ENCODE results near the gene SCAF1. TPM values are rescaled to one million over a fixed set of nuclear protein-coding genes. Genes with fewer than 3 reads are reported as not detected.

Gene SCAF1
- total RNA-seq, 2 experiments from 2014 or later = 43.3 to 64.0 TPM

GRCh38 chr19:49701271-49701786 is 59.3 kb downstream of the SCAF1 start:
- H3K27me3 Mint-ChIP-seq = peaks cover 5% of the 10 kb centered on the region
- no peaks in the 10 kb centered on the region for H3K36me3 Mint-ChIP-seq (ENCODE audit: low read depth)
- DNase-seq (no peak), ATAC-seq (peak; percentile 47)
- CTCF ChIA-PET = no interaction called here
- H3K27ac Mint-ChIP-seq = no peak overlapping the region
- intact Hi-C loops (cut with DNase I, micrococcal nuclease) = no loop called here
- H3K4me3 Mint-ChIP-seq = no peak overlapping the region
- H3K4me1 Mint-ChIP-seq = no peaks in the 10 kb centered on the region
- POLR2A ChIA-PET = no interaction called here
- H3K9me3 Mint-ChIP-seq (ENCODE audit: low read depth) = no peaks in the 10 kb centered on the region

- Mint-ChIP-seq H3K36me3 (ENCODE audit: low read depth) (no peaks in the 10 kb centered on the region), H3K4me1 (no peaks in the 10 kb centered on the region), H3K27ac (no peak overlapping the region), H3K4me3 (no peak overlapping the region), H3K27me3 (peaks cover 5% of the 10 kb centered on the region), H3K9me3 (ENCODE audit: low read depth) (no peaks in the 10 kb centered on the region)
- CTCF ChIA-PET = no interaction called here
- no peak for ATAC-seq
- intact Hi-C loops (cut with DNase I, micrococcal nuclease) = no loop called here
- no peak for DNase-seq
- POLR2A ChIA-PET = no interaction called here
These were observed 63.1 kb downstream of the SCAF1 start for GRCh38 chr19:49704888-49705642.

- peaks cover 3% of the 10 kb centered on the region for H3K27me3 Mint-ChIP-seq
- CTCF ChIA-PET = no interaction called here
- H3K27ac Mint-ChIP-seq = no peak overlapping the region
- POLR2A ChIA-PET = no interaction called here
- intact Hi-C loops (cut with DNase I, micrococcal nuclease) = no loop called here
- H3K4me1 Mint-ChIP-seq = no peaks in the 10 kb centered on the region
- ATAC-seq = no peak
- DNase-seq = no peak
- no peaks in the 10 kb centered on the region for H3K9me3 Mint-ChIP-seq (ENCODE audit: low read depth)
- H3K36me3 Mint-ChIP-seq (ENCODE audit: low read depth) = no peaks in the 10 kb centered on the region
- H3K4me3 Mint-ChIP-seq = no peak overlapping the region
These were observed 63.9 kb downstream of the SCAF1 start for GRCh38 chr19:49705919-49706318.

Small RNA genes lying within 50 kb of the gene (microRNA-seq; reads per million reads assigned to microRNA genes)
- gene MIR5088 (ENCODE audit: borderline replicate concordance) = 1.1 reads per million

Other genes with a start within 250 kb of the SCAF1 start
- gene PTH2, start 218.8 kb upstream of the SCAF1 start, total RNA-seq = not detected
- not detected for gene GFY, start 216.8 kb upstream of the SCAF1 start, total RNA-seq
- gene SLC17A7, start 200.7 kb upstream of the SCAF1 start, total RNA-seq = under 1 TPM; 0.07 to 0.14 TPM
- gene PIH1D1, start 190.4 kb upstream of the SCAF1 start, total RNA-seq = 100 to 1,000 TPM; 117 to 138 TPM
- 10 to 100 TPM; 26.8 to 33.3 TPM for gene ALDH16A1, start 189.0 kb upstream of the SCAF1 start, total RNA-seq
- gene FLT3LG, start 168.0 kb upstream of the SCAF1 start, total RNA-seq = 10 to 100 TPM; 38.6 to 43.2 TPM
- 1,000 to 10,000 TPM; 3,861 to 3,967 TPM for gene RPL13A, start 154.6 kb upstream of the SCAF1 start, total RNA-seq
- gene RPS11, start 145.8 kb upstream of the SCAF1 start, total RNA-seq = 1,000 to 10,000 TPM; 2,778 to 3,370 TPM
- gene FCGRT, start 129.5 kb upstream of the SCAF1 start, total RNA-seq = 10 to 100 TPM; 16.3 to 18.1 TPM
- 10 to 100 TPM; 10.9 to 13.5 TPM for gene RCN3, start 114.2 kb upstream of the SCAF1 start, total RNA-seq
- 10 to 100 TPM; 71.4 to 73.1 TPM for gene NOSIP, start 61.7 kb upstream of the SCAF1 start, total RNA-seq
- gene PRRG2, start 60.9 kb upstream of the SCAF1 start, total RNA-seq = 1 to 10 TPM in 1 of 2 experiments, under 1 TPM in 1; 0.81 to 1.6 TPM
- 10 to 100 TPM; 21.0 to 22.7 TPM for gene PRR12, start 51.0 kb upstream of the SCAF1 start, total RNA-seq
- gene RRAS, start 2.1 kb upstream of the SCAF1 start, total RNA-seq = 10 to 100 TPM in 1 of 2 experiments, 1 to 10 TPM in 1; 9.7 to 11.7 TPM
- gene IRF3, start 23.6 kb downstream of the SCAF1 start, total RNA-seq = 100 to 1,000 TPM; 123 to 125 TPM
- gene BCL2L12, start 23.7 kb downstream of the SCAF1 start, total RNA-seq = 10 to 100 TPM; 79.6 to 93.8 TPM
- 100 to 1,000 TPM; 384 to 448 TPM for gene PRMT1, start 35.1 kb downstream of the SCAF1 start, total RNA-seq
- gene ADM5, start 47.4 kb downstream of the SCAF1 start, total RNA-seq = 1 to 10 TPM; 4.1 to 4.4 TPM
- gene CPT1C, start 48.9 kb downstream of the SCAF1 start, total RNA-seq = 1 to 10 TPM; 1.1 to 1.6 TPM
- 1 to 10 TPM; 1.9 to 2.1 TPM for gene TSKS, start 121.1 kb downstream of the SCAF1 start, total RNA-seq
- 100 to 1,000 TPM in 1 of 2 experiments, 10 to 100 TPM in 1; 79.4 to 102 TPM for gene AP2A1, start 124.8 kb downstream of the SCAF1 start, total RNA-seq
- gene FUZ, start 171.1 kb downstream of the SCAF1 start, total RNA-seq = 10 to 100 TPM; 15.6 to 18.8 TPM
- gene MED25, start 176.1 kb downstream of the SCAF1 start, total RNA-seq = 10 to 100 TPM; 39.6 to 49.9 TPM
- gene PTOV1, start 208.9 kb downstream of the SCAF1 start, total RNA-seq = 100 to 1,000 TPM in 1 of 2 experiments, 10 to 100 TPM in 1; 76.9 to 104 TPM
- gene PNKP, start 225.4 kb downstream of the SCAF1 start, total RNA-seq = 10 to 100 TPM; 59.5 to 65.7 TPM
- gene AKT1S1, start 235.1 kb downstream of the SCAF1 start, total RNA-seq = 10 to 100 TPM; 16.1 to 20.3 TPM
- gene TBC1D17, start 235.5 kb downstream of the SCAF1 start, total RNA-seq = 10 to 100 TPM; 29.1 to 29.6 TPM

All from activated CD4-positive, alpha-beta T cell treated with anti-CD3 and anti-CD28 coated beads for 36 hours (primary cell).